Spinal cord (tissue), 10 donors: ENCODE results near the gene CDC42BPA. TPM values are rescaled to one million over a fixed set of nuclear protein-coding genes. Genes with fewer than 3 reads are reported as not detected.
A peak's percentile ranks its signal among the peaks of the same experiment; 100 is the strongest.

Experiments used
- DNase-seq, 6 donors: peaks; one replicate each; pipeline versions ENCODE4 v3.0.0 to v3.0.0-alpha.2; 2013 to 2015; ENCODE audit warnings: low spot score in 6 of 6, low read depth in 4 of 6
- H3K27ac ChIP-seq: one replicate; pipeline ENCODE4 v1.5.1; 2013; ENCODE audit warnings: low read depth, low read length, control low read depth
- H3K27me3 ChIP-seq: one replicate; pipeline ENCODE4 v1.6.1; 2013; ENCODE audit warnings: low read length; ENCODE audit not compliant: control insufficient read depth, insufficient read depth
- H3K36me3 ChIP-seq: one replicate; pipeline ENCODE4 v1.6.1; 2013; ENCODE audit warnings: low read length; ENCODE audit not compliant: control insufficient read depth, insufficient read depth
- H3K4me1 ChIP-seq: one replicate; pipeline ENCODE4 v1.6.1; 2013; ENCODE audit warnings: low read length; ENCODE audit not compliant: control insufficient read depth, insufficient read depth
- H3K4me3 ChIP-seq: one replicate; pipeline ENCODE4 v1.5.1; 2013; ENCODE audit warnings: low read depth, low read length, control low read depth
- H3K9me3 ChIP-seq: one replicate; pipeline ENCODE4 v1.6.1; 2013; ENCODE audit warnings: low read length; ENCODE audit not compliant: control insufficient read depth, insufficient read depth
- WGBS: methylation state at CpG from one replicate; pipeline ENCODE4 v1.1.5; 2013; ENCODE audit warnings: missing lambda C conversion rate; ENCODE audit not compliant: insufficient coverage; 5-methylcytosine and 5-hydroxymethylcytosine counted together
- polyA plus RNA-seq, 2 donors: library from polyadenylated mRNA; unstranded; fragments of 120-200 nt; gene quantifications; one replicate each; pipeline ENCODE4 v1.2.1, GENCODE V29; 2013; ENCODE audit not compliant: insufficient read length in 2 of 2
- total RNA-seq, 2 donors: library from RNA; depleted of rRNA in 1 of 2; stranded (reverse); fragments of 120-200 nt in 1 of 2; fragments of >200 nt in 1 of 2; gene quantifications; one replicate each; pipeline versions ENCODE4 v1.2.3 to v1.2.4, GENCODE V29; 2013 to 2014
- donor health status: healthy.

Gene CDC42BPA
- total and polyA plus RNA-seq, 4 donors: 44.5 to 129 (median 55.0) TPM

DNA sequence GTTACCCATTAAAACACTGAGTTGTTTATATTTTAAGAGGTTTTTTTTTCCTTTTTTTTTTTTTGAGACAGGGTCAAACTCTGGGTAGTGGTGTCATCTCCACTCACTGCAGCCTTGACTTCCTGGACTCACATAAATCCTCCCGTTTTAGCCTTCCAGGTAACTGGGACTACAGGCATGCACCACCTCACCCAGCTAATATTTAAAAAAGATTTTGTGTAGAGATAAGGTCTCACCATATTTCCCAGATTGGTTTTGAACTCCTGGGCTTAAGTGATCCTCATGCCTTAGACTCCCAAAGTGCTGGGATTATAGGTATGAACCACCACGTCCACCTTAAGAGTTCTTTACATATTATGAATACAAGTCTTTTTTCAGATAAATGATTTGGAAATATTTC lies 231.7 kb downstream of the CDC42BPA start:
- no peaks in the 10 kb centered on the region for H3K27me3 ChIP-seq
- peaks cover 6% of the 10 kb centered on the region for H3K36me3 ChIP-seq
- no peaks in the 10 kb centered on the region for H3K4me1 ChIP-seq
- peaks cover 3% of the 10 kb centered on the region for H3K9me3 ChIP-seq
- no CpG with 5 or more reads among the region's 2 CpGs for WGBS
- no peak overlapping the region for H3K27ac ChIP-seq
- DNase-seq: no peak
- H3K4me3 ChIP-seq: no peak overlapping the region

DNA sequence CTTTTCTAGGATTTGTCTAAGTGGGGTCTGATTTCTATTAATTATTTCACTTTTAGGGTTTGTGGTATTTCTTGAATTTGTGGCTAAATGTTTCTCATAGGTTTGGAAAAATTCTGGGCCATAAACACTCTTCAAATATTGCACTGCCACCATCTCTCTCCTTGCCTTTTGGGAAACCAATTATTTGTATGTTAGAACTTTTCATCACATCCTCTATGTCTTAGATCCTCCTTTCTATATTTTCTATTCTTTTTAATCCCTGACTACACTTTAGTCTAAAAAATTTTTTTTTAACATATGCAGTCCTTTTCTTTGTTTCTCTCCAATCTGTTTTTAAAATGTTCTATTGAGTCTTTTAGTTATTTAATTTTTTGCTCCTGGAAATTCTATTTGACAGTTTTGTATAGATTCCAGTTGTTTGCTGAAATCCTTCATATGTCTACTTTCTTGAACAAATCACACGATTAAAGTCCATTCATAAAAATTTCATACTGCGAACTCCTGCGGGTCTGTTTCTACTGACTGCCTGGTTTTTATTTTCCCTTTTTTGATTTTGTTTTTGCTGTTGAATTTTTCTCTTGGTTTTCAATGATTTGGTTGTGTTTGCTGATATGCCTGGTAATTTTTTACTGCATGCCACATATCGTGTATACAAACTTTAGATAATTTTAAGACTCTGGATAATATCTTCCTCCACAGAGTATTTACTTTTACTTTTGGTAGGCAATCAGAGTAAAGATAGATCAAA lies 235.1 kb downstream of the CDC42BPA start:
- H3K9me3 ChIP-seq: peaks cover 3% of the 10 kb centered on the region
- H3K4me3 ChIP-seq: no peak overlapping the region
- WGBS: no CpG with 5 or more reads among the region's 4 CpGs
- no peaks in the 10 kb centered on the region for H3K4me1 ChIP-seq
- no peak overlapping the region for H3K27ac ChIP-seq
- no peaks in the 10 kb centered on the region for H3K27me3 ChIP-seq
- no peak for DNase-seq
- no peaks in the 10 kb centered on the region for H3K36me3 ChIP-seq

DNA sequence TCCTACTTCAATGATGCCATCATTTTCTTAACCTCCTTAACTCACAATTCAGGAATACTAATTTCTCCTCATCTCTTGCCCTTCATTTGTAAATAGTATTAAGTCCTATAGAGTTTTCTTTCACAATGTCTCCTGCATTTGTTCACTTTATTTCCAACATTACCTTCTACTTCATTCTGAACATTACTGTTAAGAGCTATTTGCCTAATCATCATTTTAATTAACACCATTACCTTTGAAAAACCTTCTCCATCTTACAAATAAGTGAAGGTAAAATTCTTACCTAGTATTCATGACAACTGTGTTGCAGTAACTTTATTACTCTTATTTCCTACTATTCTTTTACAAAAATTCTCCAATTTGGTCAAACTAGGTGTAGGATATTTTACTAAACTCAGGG lies 240.5 kb downstream of the CDC42BPA start:
- Histone ChIP-seq H3K27me3 (no peaks in the 10 kb centered on the region), H3K9me3 (no peaks in the 10 kb centered on the region), H3K27ac (no peak overlapping the region), H3K36me3 (no peaks in the 10 kb centered on the region), H3K4me3 (no peak overlapping the region), H3K4me1 (no peaks in the 10 kb centered on the region)
- no peak for DNase-seq

DNA sequence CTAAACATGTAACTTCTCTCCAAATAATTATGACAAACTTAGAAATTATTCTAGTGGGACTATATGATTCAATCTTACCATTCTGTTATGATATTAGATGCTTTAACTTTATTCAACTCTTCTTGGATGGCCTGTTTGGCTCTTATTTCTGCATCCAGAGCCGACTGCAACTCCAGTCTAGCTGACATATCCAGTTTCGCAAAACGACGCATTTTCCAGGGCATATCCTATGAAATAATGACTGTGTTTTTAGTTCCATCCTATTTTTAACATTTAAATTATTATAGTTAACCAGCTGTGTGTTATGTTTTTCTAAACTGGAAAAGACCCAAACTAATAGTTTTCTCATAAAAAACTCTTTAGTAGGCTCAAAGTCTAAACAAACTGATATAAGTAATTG lies 244.5 kb downstream of the CDC42BPA start:
- no CpG with 5 or more reads among the region's 4 CpGs for whole genome bisulfite sequencing
- no peaks in the 10 kb centered on the region for H3K36me3 ChIP-seq
- H3K4me3 ChIP-seq: no peak overlapping the region
- no peak overlapping the region for H3K27ac ChIP-seq
- no peaks in the 10 kb centered on the region for H3K27me3 ChIP-seq
- H3K4me1 ChIP-seq: no peaks in the 10 kb centered on the region
- DNase-seq: no peak
- H3K9me3 ChIP-seq: no peaks in the 10 kb centered on the region

DNA sequence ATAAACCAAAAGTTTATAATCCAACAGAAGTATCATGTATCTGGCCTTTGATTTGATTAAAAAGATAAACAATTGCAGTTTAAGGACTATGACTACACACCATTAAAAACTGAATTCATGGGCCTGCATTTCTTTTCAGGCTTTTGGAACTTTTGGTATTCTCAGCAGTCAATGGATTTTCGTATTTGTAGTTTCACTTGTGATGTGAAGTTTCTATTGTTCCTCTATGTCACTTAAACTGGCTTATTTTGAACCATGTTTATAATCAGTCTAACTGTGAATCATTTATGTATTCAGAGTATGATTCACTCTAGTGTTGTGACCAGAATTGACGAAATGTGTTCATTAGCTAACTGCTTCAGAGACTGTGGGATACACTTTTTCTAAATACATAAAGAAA lies 245.3 kb downstream of the CDC42BPA start:
- Histone ChIP-seq H3K9me3 (no peaks in the 10 kb centered on the region), H3K4me1 (no peaks in the 10 kb centered on the region), H3K27ac (no peak overlapping the region), H3K27me3 (no peaks in the 10 kb centered on the region), H3K4me3 (no peak overlapping the region), H3K36me3 (no peaks in the 10 kb centered on the region)
- no CpG with 5 or more reads among the region's 2 CpGs for WGBS
- DNase-seq: no peak

DNA sequence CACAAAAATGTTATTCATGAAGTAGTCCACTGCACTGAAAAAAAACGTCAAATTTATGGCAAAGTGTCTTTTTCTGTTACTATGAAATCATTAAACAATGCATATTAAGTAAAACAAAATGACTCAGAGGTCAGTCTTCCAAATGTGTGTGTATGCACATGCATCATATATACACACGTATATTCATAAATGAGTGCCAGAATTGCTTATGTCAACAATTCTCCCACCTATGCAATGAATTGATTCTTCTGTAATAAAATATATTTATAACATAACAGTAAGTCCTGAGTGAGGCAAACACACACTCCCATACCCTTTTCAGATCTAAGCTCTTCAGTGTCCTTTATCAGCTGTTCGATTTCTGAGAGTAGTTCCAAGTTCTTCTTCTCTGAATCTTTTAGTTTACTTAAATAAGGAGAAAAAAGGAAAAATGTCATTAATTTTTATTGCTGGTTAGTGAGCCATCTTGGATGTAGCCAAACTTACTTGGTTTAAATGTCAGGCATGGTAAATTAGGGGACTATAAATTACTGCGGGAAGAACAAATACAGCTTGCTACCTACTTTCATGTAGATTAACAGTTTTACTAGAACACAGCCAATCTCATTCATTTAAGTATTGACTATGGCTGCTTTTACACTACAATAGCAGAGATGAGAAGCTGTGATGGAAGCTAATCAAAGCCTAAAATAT lies 246.3 kb downstream of the CDC42BPA start:
- no peaks in the 10 kb centered on the region for H3K9me3 ChIP-seq
- no CpG with 5 or more reads among the region's 4 CpGs for WGBS
- no peaks in the 10 kb centered on the region for H3K4me1 ChIP-seq
- H3K27me3 ChIP-seq: no peaks in the 10 kb centered on the region
- H3K27ac ChIP-seq: no peak overlapping the region
- no peaks in the 10 kb centered on the region for H3K36me3 ChIP-seq
- no peak for DNase-seq
- no peak overlapping the region for H3K4me3 ChIP-seq

DNA sequence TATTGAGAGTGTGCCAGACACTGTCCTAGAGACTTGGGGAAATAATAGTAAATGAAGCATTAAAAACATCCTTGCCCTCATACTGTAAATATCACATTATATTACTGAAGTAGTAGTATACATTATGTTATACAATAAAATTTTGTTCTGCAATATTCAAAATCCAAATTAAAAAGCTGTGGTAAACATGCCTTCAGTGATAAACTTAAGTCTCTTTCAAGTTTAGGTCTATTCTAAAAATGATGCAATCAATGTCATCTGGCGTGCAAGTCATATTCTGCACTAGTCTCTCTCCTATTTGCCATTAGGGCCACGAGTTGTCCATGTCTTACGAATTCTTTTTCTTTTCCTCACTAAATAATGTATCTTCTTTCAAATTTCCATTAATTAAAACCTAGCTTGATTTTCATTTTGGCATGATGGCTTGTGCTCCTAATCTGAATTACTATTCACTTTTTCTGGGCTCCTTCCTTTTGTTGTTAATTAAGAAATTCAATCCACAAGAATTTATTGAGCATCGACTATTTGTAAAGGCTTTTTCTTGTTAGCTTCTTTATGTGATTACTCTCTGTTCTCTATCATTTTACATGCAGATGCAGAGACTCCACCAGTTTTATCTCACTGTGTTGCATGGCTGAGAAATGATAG lies 247.5 kb downstream of the CDC42BPA start:
- Histone ChIP-seq H3K36me3 (no peaks in the 10 kb centered on the region), H3K4me1 (no peaks in the 10 kb centered on the region), H3K27me3 (no peaks in the 10 kb centered on the region), H3K4me3 (no peak overlapping the region), H3K9me3 (no peaks in the 10 kb centered on the region), H3K27ac (no peak overlapping the region)
- DNase-seq: no peak
- 83% methylated on average over 1 of the region's 4 CpGs for WGBS

DNA sequence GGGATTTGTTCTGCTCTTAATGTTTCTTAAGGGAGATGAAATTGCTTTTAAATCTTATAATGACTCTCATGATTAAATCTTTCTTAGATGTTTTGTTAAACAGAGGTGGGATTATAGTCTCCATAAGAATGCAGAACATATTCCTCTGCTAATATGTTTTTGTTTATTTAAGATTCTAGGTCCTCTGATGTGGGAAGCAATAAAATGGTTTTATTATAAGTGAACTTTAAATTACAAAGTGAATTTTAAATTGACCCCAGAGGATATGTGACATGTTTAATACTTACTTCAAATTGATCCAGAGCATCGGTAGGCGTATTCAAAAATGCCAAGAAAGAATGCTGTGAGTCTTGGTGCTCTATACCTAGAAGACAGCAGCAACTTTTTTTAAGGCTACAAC lies 248.8 kb downstream of the CDC42BPA start:
- Histone ChIP-seq H3K9me3 (no peaks in the 10 kb centered on the region), H3K4me3 (no peak overlapping the region), H3K4me1 (no peaks in the 10 kb centered on the region), H3K27me3 (no peaks in the 10 kb centered on the region), H3K27ac (no peak overlapping the region), H3K36me3 (no peaks in the 10 kb centered on the region)
- no CpG with 5 or more reads among the region's 2 CpGs for WGBS
- DNase-seq: no peak

DNA sequence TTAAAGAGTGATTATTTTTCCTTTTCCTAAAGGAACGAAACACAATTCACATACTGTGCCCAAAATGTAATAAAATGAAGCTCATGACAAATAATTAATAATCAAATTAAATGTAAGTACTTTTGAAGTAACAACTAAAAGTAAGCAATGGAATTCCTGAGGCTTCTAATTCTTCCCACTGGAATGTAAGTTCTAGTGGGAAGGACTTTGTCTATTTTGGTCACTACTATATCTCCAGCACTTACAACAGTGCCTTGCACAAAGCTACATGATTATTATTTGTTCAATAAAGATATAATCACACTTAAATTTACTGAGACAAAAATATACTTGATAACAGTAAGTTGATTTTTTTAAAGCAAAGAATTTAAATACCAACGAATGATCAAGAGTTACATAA lies 249.4 kb downstream of the CDC42BPA start:
- H3K9me3 ChIP-seq: no peaks in the 10 kb centered on the region
- H3K4me1 ChIP-seq: no peaks in the 10 kb centered on the region
- no peaks in the 10 kb centered on the region for H3K36me3 ChIP-seq
- H3K4me3 ChIP-seq: no peak overlapping the region
- DNase-seq: no peak
- no peak overlapping the region for H3K27ac ChIP-seq
- WGBS: no CpG with 5 or more reads among the region's 2 CpGs
- H3K27me3 ChIP-seq: no peaks in the 10 kb centered on the region

DNA sequence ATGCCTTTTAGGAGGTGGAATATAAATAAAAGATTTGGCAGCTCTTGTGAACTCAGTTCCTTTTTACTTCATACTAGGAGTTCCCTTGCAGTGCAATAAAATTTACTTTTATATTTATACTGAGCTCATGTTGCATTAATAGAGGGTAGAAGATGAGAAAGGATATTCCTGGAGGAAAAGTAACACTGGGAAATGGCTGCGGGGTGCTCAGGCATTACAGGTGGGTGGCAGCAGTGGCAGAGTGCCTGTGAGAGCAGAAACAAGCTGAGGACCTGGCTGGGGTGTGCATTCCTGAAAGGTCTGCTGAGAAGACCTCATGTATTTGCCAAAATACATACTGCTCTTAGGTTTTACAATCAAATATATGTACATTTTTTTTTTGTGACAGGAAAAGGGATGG lies 251.3 kb downstream of the CDC42BPA start:
- 100% methylated on average over 1 of the region's 1 CpG for WGBS
- DNase-seq: peak in 1 of 6 donors; percentile 1
- Histone ChIP-seq H3K27me3 (no peaks in the 10 kb centered on the region), H3K27ac (no peak overlapping the region), H3K4me3 (no peak overlapping the region), H3K36me3 (no peaks in the 10 kb centered on the region), H3K4me1 (no peaks in the 10 kb centered on the region), H3K9me3 (no peaks in the 10 kb centered on the region)
